ENCODE results near the gene CDC42BPA. TPM values are rescaled to one million over a fixed set of nuclear protein-coding genes. Genes with fewer than 3 reads are reported as not detected.
"Not testable (repeated sequence)": the region's sequence is repeated elsewhere in the genome, so short reads cannot be mapped to it uniquely, and the experiment has no call there.

CDC42BPA gene
- total RNA-seq, 1 donor from 2014 or later: 10.0 TPM

- intact Hi-C loops (cut with micrococcal nuclease): no loop called here
These were observed 52.4 kb downstream of the CDC42BPA start for GRCh38 chr1:227265891-227266290.

- intact Hi-C loops (cut with micrococcal nuclease): no loop called here
These were observed 54.4 kb downstream of the CDC42BPA start for GRCh38 chr1:227263869-227264268.

DNA sequence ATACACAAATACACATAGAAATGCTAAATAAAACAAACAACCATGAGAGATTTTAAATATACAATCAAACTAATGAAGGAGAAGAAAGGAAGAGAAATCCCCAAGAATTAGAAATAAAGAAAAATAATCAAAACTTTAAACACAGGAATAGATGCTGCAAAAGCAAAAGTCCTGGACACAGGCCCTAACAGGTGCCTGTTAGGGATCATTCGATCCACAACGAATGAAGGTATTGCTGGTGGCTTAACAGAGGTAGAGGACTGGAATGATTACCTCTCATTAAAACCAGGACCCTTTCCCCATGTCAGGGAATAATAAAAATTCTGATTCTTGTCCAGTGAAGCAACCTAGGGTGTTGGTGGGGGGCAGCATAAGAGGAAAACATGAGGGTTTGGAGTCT, 56.8 kb downstream of the CDC42BPA start:
- intact Hi-C loops (cut with micrococcal nuclease): no loop called here

- intact Hi-C loops (cut with micrococcal nuclease): no loop called here
These were observed 57.9 kb downstream of the CDC42BPA start for GRCh38 chr1:227260433-227260832.

DNA sequence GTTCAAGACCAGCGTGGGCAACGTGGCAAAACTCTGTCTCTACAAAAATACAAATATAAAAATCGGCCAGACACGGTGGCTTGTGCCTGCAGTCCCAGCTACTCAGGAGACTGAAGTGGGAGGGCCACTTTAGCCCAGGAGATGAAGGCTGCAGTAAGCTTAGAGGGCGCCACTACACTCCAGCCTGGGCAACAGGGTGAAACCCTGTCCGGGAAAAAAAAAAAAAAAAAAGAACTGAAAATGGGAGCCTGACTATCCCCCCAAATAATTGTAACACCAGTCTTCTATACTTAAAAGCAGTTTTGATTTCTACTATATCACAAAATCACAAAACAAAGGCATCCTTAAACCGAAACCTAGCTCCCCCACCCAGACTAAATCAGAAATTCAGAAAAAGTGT, 60.3 kb downstream of the CDC42BPA start:
- intact Hi-C loops (cut with micrococcal nuclease): no loop called here

- intact Hi-C loops (cut with micrococcal nuclease): no loop called here
These were observed 63.1 kb downstream of the CDC42BPA start for GRCh38 chr1:227255086-227255732.

DNA sequence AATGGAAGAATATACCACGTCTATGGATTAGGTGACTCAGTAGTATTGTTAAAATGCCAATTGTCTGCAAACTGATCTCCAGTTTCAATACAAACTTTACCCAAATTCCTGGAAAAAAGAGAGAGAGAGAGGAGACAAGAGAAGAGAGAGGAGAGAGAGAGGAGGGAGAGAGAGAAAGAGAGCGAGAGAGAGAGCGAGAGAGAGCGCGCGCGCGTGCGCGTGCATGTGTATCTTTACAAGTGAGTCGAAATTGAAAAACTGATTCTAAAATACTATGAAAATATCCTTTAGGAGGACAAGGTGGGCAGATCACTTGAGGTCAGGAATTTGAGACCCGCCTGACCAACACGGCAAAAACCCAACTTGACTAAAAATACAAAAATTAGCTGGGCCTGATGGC, 65.2 kb downstream of the CDC42BPA start:
- intact Hi-C loops (cut with micrococcal nuclease): no loop called here

DNA sequence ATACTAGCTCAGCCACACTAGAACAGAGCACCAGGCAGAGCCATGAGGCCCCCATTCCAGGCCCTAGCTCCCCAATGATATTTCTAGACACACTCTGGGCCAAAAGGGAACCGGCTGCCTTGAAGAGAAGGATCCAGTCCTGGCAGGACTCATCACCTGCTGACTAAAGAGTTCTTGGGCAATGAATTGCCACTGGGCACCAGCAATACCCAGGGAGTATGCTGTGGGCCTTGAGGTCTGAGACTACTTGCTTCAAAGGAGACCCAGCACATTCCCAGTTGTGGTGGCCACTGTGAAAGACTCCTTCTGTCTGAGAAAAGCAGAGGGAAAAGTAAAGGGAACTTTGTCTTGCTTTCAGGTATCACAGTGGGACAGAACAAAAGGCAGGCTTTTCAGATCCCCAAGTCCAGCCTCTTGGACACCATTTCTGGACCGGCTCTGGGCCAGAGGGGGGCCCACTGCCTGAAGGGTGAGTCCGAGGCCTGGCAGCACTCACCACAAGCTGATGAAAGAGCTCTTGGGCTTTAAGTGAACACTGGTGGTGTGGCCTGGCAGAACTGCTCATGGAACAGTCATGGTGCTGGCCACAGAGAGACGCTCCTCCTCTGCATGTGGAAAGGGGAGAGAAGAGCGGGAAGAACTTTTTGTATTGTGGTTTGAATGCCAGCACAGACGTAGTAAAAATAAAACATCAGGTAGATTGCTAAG, 72.5 kb downstream of the CDC42BPA start:
- intact Hi-C loops (cut with micrococcal nuclease): no loop called here

- intact Hi-C loops (cut with micrococcal nuclease): no loop called here
These were observed 73.8 kb downstream of the CDC42BPA start for GRCh38 chr1:227244339-227245118.

- intact Hi-C loops (cut with micrococcal nuclease): no loop called here
These were observed 75.2 kb downstream of the CDC42BPA start for GRCh38 chr1:227242811-227243682.

- intact Hi-C loops (cut with micrococcal nuclease): no loop called here
These were observed 77.3 kb downstream of the CDC42BPA start for GRCh38 chr1:227240983-227241382.

- intact Hi-C loops (cut with micrococcal nuclease): no loop called here
These were observed 83.3 kb downstream of the CDC42BPA start for GRCh38 chr1:227234998-227235405.

GRCh38 chr1:227231128-227231527, 87.2 kb downstream of the CDC42BPA start:
- intact Hi-C loops (cut with micrococcal nuclease): not testable (repeated sequence)

- intact Hi-C loops (cut with micrococcal nuclease): no loop called here
These were observed 90.1 kb downstream of the CDC42BPA start for GRCh38 chr1:227228201-227228600.

- intact Hi-C loops (cut with micrococcal nuclease): no loop called here
These were observed 90.5 kb downstream of the CDC42BPA start for GRCh38 chr1:227227761-227228160.

DNA sequence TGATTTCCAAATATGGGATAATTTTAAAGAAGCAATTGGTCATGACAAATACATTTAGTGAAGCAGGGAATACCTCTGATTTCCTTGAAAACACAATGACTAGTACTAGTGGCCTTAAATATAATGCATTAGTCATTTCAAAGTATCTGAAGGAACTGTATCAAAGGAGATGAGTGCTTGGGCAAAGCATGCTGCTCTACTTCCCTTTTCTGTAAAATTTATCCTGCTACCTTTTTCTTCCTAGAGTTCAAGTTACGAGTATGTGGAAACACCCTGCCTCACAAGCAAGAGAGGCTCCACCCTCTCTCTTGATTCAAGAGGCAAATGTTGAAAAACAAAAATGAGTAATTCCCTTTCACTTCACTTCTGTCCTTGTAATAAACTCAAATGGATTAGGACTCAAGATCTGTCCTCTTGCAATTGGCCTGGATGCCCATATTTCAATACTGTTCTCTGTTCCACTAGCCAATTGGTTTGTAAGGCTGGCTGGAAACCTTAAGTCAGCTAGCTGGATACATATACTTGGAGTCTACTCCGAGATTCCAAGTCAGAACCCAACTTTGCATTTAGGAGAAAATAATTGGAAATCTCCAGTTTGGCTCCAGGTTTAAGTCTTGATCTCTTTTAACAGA, 92.5 kb downstream of the CDC42BPA start:
- intact Hi-C loops (cut with micrococcal nuclease): no loop called here

- intact Hi-C loops (cut with micrococcal nuclease): no loop called here
These were observed 95.0 kb downstream of the CDC42BPA start for GRCh38 chr1:227223171-227223806.

DNA sequence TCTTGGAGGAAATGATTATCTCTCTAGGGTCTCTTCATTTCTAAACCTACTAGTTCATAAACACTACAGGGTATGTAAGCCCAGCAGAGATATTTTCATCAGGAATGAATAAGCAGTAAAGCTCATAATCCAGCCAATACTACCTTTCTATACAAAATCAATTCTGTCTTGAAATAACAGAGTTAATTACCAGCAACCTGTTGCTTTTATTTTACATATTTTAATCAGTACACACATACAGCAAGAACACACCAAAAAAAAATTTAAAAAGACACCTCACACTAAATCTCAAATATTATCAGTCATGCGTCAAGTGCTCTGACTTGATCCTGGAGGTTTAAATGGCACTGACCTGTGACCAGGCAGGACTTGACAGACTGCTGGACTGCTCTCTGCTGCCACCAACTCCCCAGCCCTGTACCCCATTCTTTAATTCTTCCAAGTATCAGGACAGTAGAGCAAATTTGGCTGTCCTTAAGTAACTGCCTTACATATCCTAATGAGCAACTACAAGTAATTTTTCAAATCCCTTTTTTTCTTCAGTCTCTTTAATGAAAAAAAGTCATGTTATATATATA, 98.5 kb downstream of the CDC42BPA start:
- intact Hi-C loops (cut with micrococcal nuclease): no loop called here

DNA sequence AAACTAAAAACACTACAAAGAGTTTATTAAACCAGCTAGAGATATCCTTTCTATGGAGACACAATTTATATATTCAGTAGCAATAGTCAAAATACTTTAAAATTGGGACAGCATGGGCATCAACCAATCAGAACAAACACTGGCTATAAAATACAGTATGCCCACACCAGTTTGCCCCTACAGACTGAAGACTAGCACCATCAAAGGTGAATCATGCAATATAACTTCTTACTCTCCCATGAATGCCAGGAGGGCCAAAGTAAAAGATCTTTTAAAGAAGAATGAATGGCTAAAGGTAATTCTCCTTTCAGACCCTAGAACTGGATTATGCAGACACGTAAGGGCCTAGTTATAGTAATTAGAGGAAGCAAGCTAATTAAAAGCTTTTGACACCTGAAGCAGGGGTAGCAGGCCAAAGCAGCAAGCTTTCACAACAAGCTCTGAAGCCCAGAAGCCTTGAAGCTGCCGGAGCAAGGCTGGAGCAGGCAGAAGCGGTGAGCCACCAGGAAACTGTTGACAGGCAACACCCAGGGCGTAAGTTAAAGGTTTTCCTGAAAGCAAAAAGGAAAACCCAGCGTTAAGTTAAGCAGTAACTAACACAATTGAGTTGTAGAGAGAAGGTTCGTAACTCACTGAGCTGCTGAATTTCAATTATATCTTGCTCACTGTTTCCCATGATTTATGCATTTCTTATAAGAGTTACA, 99.3 kb downstream of the CDC42BPA start:
- intact Hi-C loops (cut with micrococcal nuclease): no loop called here
